OCI-LY1 (cell line): ENCODE data around the gene BMP8B.
A peak's percentile ranks its signal among the peaks of the same experiment; 100 is the strongest.
"Not testable (repeated sequence)": the region's sequence is repeated elsewhere in the genome, so short reads cannot be mapped to it uniquely, and the experiment has no call there.

Source experiments
- H2AFZ ChIP-seq: fragments of 200-600 bp; sonication (generic), shearing (Covaris generic); 2 replicates; pipeline ENCODE4 v1.6.0; 2014; ENCODE audit warnings: antibody characterized with exemption, mild to moderate bottlenecking, low read length
- H3F3A ChIP-seq: fragments of 200-600 bp; sonication (generic), shearing (Covaris generic); 2 replicates; pipeline ENCODE4 v1.6.0; 2014; ENCODE audit warnings: mild to moderate bottlenecking, antibody characterized with exemption, low read length, moderate library complexity; ENCODE audit not compliant: insufficient read depth
- H3K27ac ChIP-seq: fragments of 200-600 bp; sonication (generic); 2 replicates; pipeline ENCODE4 v1.5.1; 2014; ENCODE audit warnings: low read length, mixed run types, mild to moderate bottlenecking, low read depth; ENCODE audit not compliant: poor library complexity, severe bottlenecking
- H3K27me3 ChIP-seq: fragments of 200-600 bp; sonication (generic); 2 replicates; pipeline ENCODE4 v1.6.0; 2014; ENCODE audit warnings: antibody characterized with exemption, mild to moderate bottlenecking, low read length, moderate library complexity; ENCODE audit not compliant: insufficient read depth
- H3K36me3 ChIP-seq: fragments of 200-600 bp; sonication (generic); 2 replicates; pipeline ENCODE4 v1.6.1; 2014; ENCODE audit warnings: mild to moderate bottlenecking, antibody characterized with exemption, low read length, moderate library complexity, mixed read lengths; ENCODE audit not compliant: insufficient read depth
- H3K4me1 ChIP-seq: fragments of 200-600 bp; sonication (generic); 2 replicates; pipeline ENCODE4 v1.5.1; 2014; ENCODE audit warnings: mild to moderate bottlenecking, low read length, moderate library complexity; ENCODE audit not compliant: insufficient read depth, severe bottlenecking
- H3K4me2 ChIP-seq: fragments of 200-600 bp; sonication (generic), shearing (Covaris generic); 2 replicates; pipeline ENCODE4 v1.6.1; 2014; ENCODE audit warnings: low read length
- H3K4me3 ChIP-seq: fragments of 200-600 bp; sonication (generic); 2 replicates; pipeline ENCODE4 v1.5.1; 2014; ENCODE audit warnings: low read length, low read depth, mild to moderate bottlenecking, mixed read lengths; ENCODE audit not compliant: poor library complexity, severe bottlenecking
- H3K79me2 ChIP-seq: fragments of 200-600 bp; shearing (Covaris generic); 2 replicates; pipeline ENCODE4 v1.6.1; 2016; ENCODE audit warnings: mixed run types, low read length, mixed read lengths; ENCODE audit not compliant: insufficient read depth
- H3K9ac ChIP-seq: fragments of 200-600 bp; sonication (generic), shearing (Covaris generic); 2 replicates; pipeline ENCODE4 v1.6.1; 2014; ENCODE audit warnings: mild to moderate bottlenecking, low read length, mixed read lengths
- H3K9me2 ChIP-seq: fragments of 200-600 bp; sonication (generic), shearing (Covaris generic); 2 replicates; pipeline ENCODE4 v1.6.1; 2014; ENCODE audit warnings: low read depth, mild to moderate bottlenecking, low read length, mixed read lengths
- H3K9me3 ChIP-seq: fragments of 200-600 bp; shearing (Covaris generic); 2 replicates; pipeline ENCODE4 v1.6.1; 2014; ENCODE audit warnings: low read length, mixed read lengths
- H4K20me1 ChIP-seq: fragments of 200-600 bp; sonication (generic), shearing (Covaris generic); 2 replicates; pipeline ENCODE4 v1.6.0; 2016; ENCODE audit warnings: mild to moderate bottlenecking, low read length; ENCODE audit not compliant: insufficient read depth
- CTCF ChIP-seq: fragments of 200-600 bp; sonication (generic), shearing (Covaris generic); IDR thresholded peaks from 2 replicates; pipeline ENCODE4 v1.5.1; 2017; ENCODE audit warnings: mild to moderate bottlenecking, antibody characterized with exemption, low read length, moderate library complexity, mixed read lengths
- EZH2 ChIP-seq: fragments of 200-600 bp; sonication (generic), shearing (Covaris generic); IDR thresholded peaks from 2 replicates; pipeline ENCODE4 v1.8.0; 2017; ENCODE audit warnings: borderline replicate concordance, mixed run types, mild to moderate bottlenecking, antibody characterized with exemption, low read length, moderate library complexity, mixed read lengths

Gene BMP8B

GRCh38 chr1:39827201-39827600 lies 38.5 kb upstream of the BMP8B start:
- Histone ChIP-seq H3K27ac (no peak overlapping the region), H3K27me3 (no peaks in the 10 kb centered on the region), H3K4me2 (no peak overlapping the region), H3K36me3 (no peaks in the 10 kb centered on the region), H3K4me1 (peaks cover 13% of the 10 kb centered on the region), H3K79me2 (no peaks in the 10 kb centered on the region), H3K9ac (no peak overlapping the region), H3K9me3 (no peaks in the 10 kb centered on the region), H2AFZ (no peak overlapping the region), H4K20me1 (no peaks in the 10 kb centered on the region), H3F3A (no peaks in the 10 kb centered on the region), H3K9me2 (no peaks in the 10 kb centered on the region), H3K4me3 (no peak overlapping the region)
- no peak for TF ChIP-seq EZH2
- no peak for TF ChIP-seq CTCF

DNA sequence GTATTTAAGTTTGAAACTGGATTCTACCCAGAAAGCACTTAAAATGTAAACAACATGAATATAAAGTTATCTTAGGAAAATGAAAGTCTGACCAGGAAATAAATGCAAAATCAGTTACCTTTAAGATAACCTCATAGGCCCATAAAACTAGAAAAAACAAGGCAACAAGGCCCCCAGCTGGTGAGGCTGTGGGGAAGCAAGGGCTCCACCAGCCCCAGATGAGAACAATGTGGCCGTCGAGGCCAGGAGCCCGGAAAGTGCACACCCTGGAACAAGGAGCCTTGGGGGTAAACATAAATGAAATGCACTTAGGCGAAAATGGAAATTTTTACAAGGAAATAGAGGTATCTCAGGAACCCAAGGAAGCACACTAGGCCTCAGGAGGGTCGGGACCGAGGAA lies 37.9 kb upstream of the BMP8B start:
- Histone ChIP-seq H2AFZ (no peak overlapping the region), H3K9me3 (no peaks in the 10 kb centered on the region), H3K4me3 (no peak overlapping the region), H3K9ac (no peak overlapping the region), H3K9me2 (no peaks in the 10 kb centered on the region), H3K27ac (no peak overlapping the region), H4K20me1 (no peaks in the 10 kb centered on the region), H3K4me1 (peaks cover 13% of the 10 kb centered on the region), H3K36me3 (no peaks in the 10 kb centered on the region), H3K27me3 (no peaks in the 10 kb centered on the region), H3K79me2 (no peaks in the 10 kb centered on the region), H3F3A (no peaks in the 10 kb centered on the region), H3K4me2 (no peak overlapping the region)
- peak; percentile 33 for TF ChIP-seq CTCF
- no peak for TF ChIP-seq EZH2

GRCh38 chr1:39825432-39825941 lies 36.8 kb upstream of the BMP8B start:
- no peaks in the 10 kb centered on the region for H3K36me3 ChIP-seq
- TF ChIP-seq CTCF (no peak), EZH2 (no peak)
- H3F3A ChIP-seq, result no peaks in the 10 kb centered on the region
- H2AFZ ChIP-seq, result no peak overlapping the region
- H3K9me3 ChIP-seq, result no peaks in the 10 kb centered on the region
- no peak overlapping the region for H3K4me3 ChIP-seq
- H3K4me2 ChIP-seq, result no peak overlapping the region
- no peaks in the 10 kb centered on the region for H3K79me2 ChIP-seq
- peaks cover 13% of the 10 kb centered on the region for H3K4me1 ChIP-seq
- no peak overlapping the region for H3K9ac ChIP-seq
- no peaks in the 10 kb centered on the region for H3K9me2 ChIP-seq
- no peak overlapping the region for H3K27ac ChIP-seq
- H4K20me1 ChIP-seq, result no peaks in the 10 kb centered on the region
- H3K27me3 ChIP-seq, result no peaks in the 10 kb centered on the region

DNA sequence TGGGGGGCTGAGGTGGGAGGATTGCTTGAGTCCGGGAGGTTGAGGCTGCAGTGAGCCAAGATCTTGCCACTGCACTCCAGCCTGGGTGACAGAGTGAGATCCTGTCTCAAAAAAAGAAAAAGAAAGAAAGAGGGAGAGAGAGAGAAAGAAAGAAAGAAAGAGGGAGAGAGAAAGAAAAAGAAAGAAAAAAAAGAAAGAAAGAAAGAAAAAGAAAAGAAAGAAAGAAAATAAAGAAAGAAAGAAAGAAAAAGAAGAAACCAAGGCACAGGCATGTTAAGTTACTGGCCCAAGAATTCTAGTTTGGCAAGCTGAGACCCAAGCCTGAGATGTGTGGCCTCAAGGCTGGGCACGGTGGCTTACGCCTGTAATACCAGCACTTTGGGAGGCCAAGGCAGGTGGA lies 34.8 kb upstream of the BMP8B start:
- peaks cover 13% of the 10 kb centered on the region for H3K4me1 ChIP-seq
- H3K4me2 ChIP-seq, H3K9me2 ChIP-seq, H3K9ac ChIP-seq, H3F3A ChIP-seq, H3K27me3 ChIP-seq, H4K20me1 ChIP-seq, H3K36me3 ChIP-seq, H3K27ac ChIP-seq, H2AFZ ChIP-seq, H3K4me3 ChIP-seq, H3K79me2 ChIP-seq, H3K9me3 ChIP-seq: not testable (repeated sequence)
